ENCODE measurements around the gene TNIP1.

Gene TNIP1

GRCh38 chr5:151034422-151035379 is 46.1 kb downstream of the TNIP1 start:
- TF ChIP-seq ZNF274 (IDR thresholded peaks at IDR 0.05; ENCODE audit: low read depth, low read length) (no peak), SUZ12 (IDR thresholded peaks at IDR 0.05; ENCODE audit: extremely low read depth, insufficient read depth, insufficient read length) (no peak), YY1 (IDR thresholded peaks at IDR 0.05; ENCODE audit: insufficient read depth, insufficient read length) (no peak)
- Histone ChIP-seq H3K9me3 (ENCODE audit: insufficient read depth, low read length) (no peaks in the 10 kb centered on the region), H3K9ac (ENCODE audit: insufficient read length, low read depth) (no peak overlapping the region), H3K36me3 (ENCODE audit: insufficient read depth, insufficient read length, low read length) (peaks cover 92% of the 10 kb centered on the region), H3K4me3 (ENCODE audit: insufficient read length, low read depth) (no peak overlapping the region), H3K27me3 (ENCODE audit: insufficient read depth, insufficient read length) (no peaks in the 10 kb centered on the region), H3K4me1 (ENCODE audit: insufficient read depth, insufficient read length) (peaks cover 14% of the 10 kb centered on the region)
- no peak for DNase-seq (ENCODE audit: low read depth, low spot score)

GRCh38 chr5:151033217-151033934 is 47.5 kb downstream of the TNIP1 start:
- Histone ChIP-seq H3K9me3 (ENCODE audit: insufficient read depth, low read length) (no peaks in the 10 kb centered on the region), H3K4me3 (ENCODE audit: insufficient read length, low read depth) (no peak overlapping the region), H3K9ac (ENCODE audit: insufficient read length, low read depth) (no peak overlapping the region), H3K4me1 (ENCODE audit: insufficient read depth, insufficient read length) (peaks cover 7% of the 10 kb centered on the region), H3K36me3 (ENCODE audit: insufficient read depth, insufficient read length, low read length) (peaks cover 92% of the 10 kb centered on the region), H3K27me3 (ENCODE audit: insufficient read depth, insufficient read length) (no peaks in the 10 kb centered on the region)
- DNase-seq (ENCODE audit: low read depth, low spot score): no peak
- no peak for TF ChIP-seq YY1 (IDR thresholded peaks at IDR 0.05; ENCODE audit: insufficient read depth, insufficient read length)
- no peak for TF ChIP-seq ZNF274 (IDR thresholded peaks at IDR 0.05; ENCODE audit: low read depth, low read length)
- TF ChIP-seq SUZ12 (IDR thresholded peaks at IDR 0.05; ENCODE audit: extremely low read depth, insufficient read depth, insufficient read length): no peak

GRCh38 chr5:151031554-151031953 is 49.3 kb downstream of the TNIP1 start:
- no peaks in the 10 kb centered on the region for H3K4me1 ChIP-seq (ENCODE audit: insufficient read depth, insufficient read length)
- no peak overlapping the region for H3K9ac ChIP-seq (ENCODE audit: insufficient read length, low read depth)
- no peak overlapping the region for H3K4me3 ChIP-seq (ENCODE audit: insufficient read length, low read depth)
- peaks cover 95% of the 10 kb centered on the region for H3K36me3 ChIP-seq (ENCODE audit: insufficient read depth, insufficient read length, low read length)
- no peak for TF ChIP-seq YY1 (IDR thresholded peaks at IDR 0.05; ENCODE audit: insufficient read depth, insufficient read length)
- no peak for TF ChIP-seq ZNF274 (IDR thresholded peaks at IDR 0.05; ENCODE audit: low read depth, low read length)
- no peak for TF ChIP-seq SUZ12 (IDR thresholded peaks at IDR 0.05; ENCODE audit: extremely low read depth, insufficient read depth, insufficient read length)
- H3K27me3 ChIP-seq (ENCODE audit: insufficient read depth, insufficient read length): no peaks in the 10 kb centered on the region
- H3K9me3 ChIP-seq (ENCODE audit: insufficient read depth, low read length): no peaks in the 10 kb centered on the region
- DNase-seq (ENCODE audit: low read depth, low spot score): no peak

- Histone ChIP-seq H3K4me3 (ENCODE audit: insufficient read length, low read depth) (no peak overlapping the region), H3K27me3 (ENCODE audit: insufficient read depth, insufficient read length) (no peaks in the 10 kb centered on the region), H3K9me3 (ENCODE audit: insufficient read depth, low read length) (no peaks in the 10 kb centered on the region), H3K9ac (ENCODE audit: insufficient read length, low read depth) (no peak overlapping the region), H3K4me1 (ENCODE audit: insufficient read depth, insufficient read length) (no peaks in the 10 kb centered on the region), H3K36me3 (ENCODE audit: insufficient read depth, insufficient read length, low read length) (peaks cover 89% of the 10 kb centered on the region)
- DNase-seq (ENCODE audit: low read depth, low spot score): no peak
- TF ChIP-seq YY1 (IDR thresholded peaks at IDR 0.05; ENCODE audit: insufficient read depth, insufficient read length): no peak
- no peak for TF ChIP-seq ZNF274 (IDR thresholded peaks at IDR 0.05; ENCODE audit: low read depth, low read length)
- TF ChIP-seq SUZ12 (IDR thresholded peaks at IDR 0.05; ENCODE audit: extremely low read depth, insufficient read depth, insufficient read length): no peak
Observed at GRCh38 chr5:151030379-151030778, 50.5 kb downstream of the TNIP1 start.

GRCh38 chr5:151030056-151030336 is 50.8 kb downstream of the TNIP1 start:
- no peak overlapping the region for H3K4me3 ChIP-seq (ENCODE audit: insufficient read length, low read depth)
- peaks cover 85% of the 10 kb centered on the region for H3K36me3 ChIP-seq (ENCODE audit: insufficient read depth, insufficient read length, low read length)
- no peak for TF ChIP-seq YY1 (IDR thresholded peaks at IDR 0.05; ENCODE audit: insufficient read depth, insufficient read length)
- no peak for TF ChIP-seq SUZ12 (IDR thresholded peaks at IDR 0.05; ENCODE audit: extremely low read depth, insufficient read depth, insufficient read length)
- TF ChIP-seq ZNF274 (IDR thresholded peaks at IDR 0.05; ENCODE audit: low read depth, low read length): no peak
- no peaks in the 10 kb centered on the region for H3K9me3 ChIP-seq (ENCODE audit: insufficient read depth, low read length)
- no peaks in the 10 kb centered on the region for H3K27me3 ChIP-seq (ENCODE audit: insufficient read depth, insufficient read length)
- no peaks in the 10 kb centered on the region for H3K4me1 ChIP-seq (ENCODE audit: insufficient read depth, insufficient read length)
- H3K9ac ChIP-seq (ENCODE audit: insufficient read length, low read depth): no peak overlapping the region
- DNase-seq (ENCODE audit: low read depth, low spot score): no peak

- H3K36me3 ChIP-seq (ENCODE audit: insufficient read depth, insufficient read length, low read length): peaks cover 81% of the 10 kb centered on the region
Observed at GRCh38 chr5:151029179-151030055, 51.4 kb downstream of the TNIP1 start.

More at GRCh38 chr5:151029179-151030055, 51.4 kb downstream of the TNIP1 start:
- TF ChIP-seq YY1 (IDR thresholded peaks at IDR 0.05; ENCODE audit: insufficient read depth, insufficient read length): no peak
- no peak for TF ChIP-seq SUZ12 (IDR thresholded peaks at IDR 0.05; ENCODE audit: extremely low read depth, insufficient read depth, insufficient read length)
- TF ChIP-seq ZNF274 (IDR thresholded peaks at IDR 0.05; ENCODE audit: low read depth, low read length): no peak
- no peak for DNase-seq (ENCODE audit: low read depth, low spot score)
- Histone ChIP-seq H3K27me3 (ENCODE audit: insufficient read depth, insufficient read length) (no peaks in the 10 kb centered on the region), H3K4me1 (ENCODE audit: insufficient read depth, insufficient read length) (no peaks in the 10 kb centered on the region), H3K9me3 (ENCODE audit: insufficient read depth, low read length) (no peaks in the 10 kb centered on the region), H3K9ac (ENCODE audit: insufficient read length, low read depth) (no peak overlapping the region), H3K4me3 (ENCODE audit: insufficient read length, low read depth) (no peak overlapping the region)
